ENCODE data around the gene SLC24A3.

Gene SLC24A3

GRCh38 chr20:19408971-19409370, 196.5 kb downstream of the SLC24A3 start:
- H3K36me3 Mint-ChIP-seq: no peaks in the 10 kb centered on the region
- no peak overlapping the region for H3K4me3 Mint-ChIP-seq
- H3K27ac Mint-ChIP-seq: no peak overlapping the region
- no peaks in the 10 kb centered on the region for H3K4me1 Mint-ChIP-seq (ENCODE audit: low read depth)
- H3K9me3 Mint-ChIP-seq (ENCODE audit: low read depth): no peaks in the 10 kb centered on the region
- peaks cover 1% of the 10 kb centered on the region for H3K27me3 Mint-ChIP-seq

- no peaks in the 10 kb centered on the region for H3K4me1 Mint-ChIP-seq (ENCODE audit: low read depth)
- H3K9me3 Mint-ChIP-seq (ENCODE audit: low read depth): no peaks in the 10 kb centered on the region
- no peaks in the 10 kb centered on the region for H3K36me3 Mint-ChIP-seq
- H3K27ac Mint-ChIP-seq: no peak overlapping the region
- H3K27me3 Mint-ChIP-seq: peaks cover 1% of the 10 kb centered on the region
- no peak overlapping the region for H3K4me3 Mint-ChIP-seq
Measured at GRCh38 chr20:19411811-19412210, 199.4 kb downstream of the SLC24A3 start.

- H3K4me1 Mint-ChIP-seq (ENCODE audit: low read depth): no peaks in the 10 kb centered on the region
- H3K9me3 Mint-ChIP-seq (ENCODE audit: low read depth): no peaks in the 10 kb centered on the region
- no peak overlapping the region for H3K4me3 Mint-ChIP-seq
- no peaks in the 10 kb centered on the region for H3K36me3 Mint-ChIP-seq
- peaks cover 1% of the 10 kb centered on the region for H3K27me3 Mint-ChIP-seq
- H3K27ac Mint-ChIP-seq: no peak overlapping the region
Measured at GRCh38 chr20:19412254-19412653, 199.8 kb downstream of the SLC24A3 start.

- no peaks in the 10 kb centered on the region for H3K4me1 Mint-ChIP-seq (ENCODE audit: low read depth)
- no peaks in the 10 kb centered on the region for H3K9me3 Mint-ChIP-seq (ENCODE audit: low read depth)
- no peak overlapping the region for H3K27ac Mint-ChIP-seq
- H3K27me3 Mint-ChIP-seq: no peaks in the 10 kb centered on the region
- H3K4me3 Mint-ChIP-seq: no peak overlapping the region
- no peaks in the 10 kb centered on the region for H3K36me3 Mint-ChIP-seq
Measured at GRCh38 chr20:19414600-19414999, 202.2 kb downstream of the SLC24A3 start.

GRCh38 chr20:19415786-19416185, 203.3 kb downstream of the SLC24A3 start:
- Mint-ChIP-seq H3K4me3 (no peak overlapping the region), H3K27ac (no peak overlapping the region), H3K36me3 (no peaks in the 10 kb centered on the region), H3K9me3 (ENCODE audit: low read depth) (no peaks in the 10 kb centered on the region), H3K27me3 (no peaks in the 10 kb centered on the region), H3K4me1 (ENCODE audit: low read depth) (no peaks in the 10 kb centered on the region)

- Mint-ChIP-seq H3K27me3 (peaks cover 2% of the 10 kb centered on the region), H3K4me3 (no peak overlapping the region), H3K9me3 (ENCODE audit: low read depth) (peaks cover 4% of the 10 kb centered on the region), H3K4me1 (ENCODE audit: low read depth) (no peaks in the 10 kb centered on the region), H3K36me3 (peaks cover 2% of the 10 kb centered on the region), H3K27ac (no peak overlapping the region)
Measured at GRCh38 chr20:19416627-19417026, 204.2 kb downstream of the SLC24A3 start.

- H3K4me3 Mint-ChIP-seq: no peak overlapping the region
- no peaks in the 10 kb centered on the region for H3K4me1 Mint-ChIP-seq (ENCODE audit: low read depth)
- peaks cover 2% of the 10 kb centered on the region for H3K36me3 Mint-ChIP-seq
- no peak overlapping the region for H3K27ac Mint-ChIP-seq
- H3K27me3 Mint-ChIP-seq: peaks cover 2% of the 10 kb centered on the region
- peaks cover 4% of the 10 kb centered on the region for H3K9me3 Mint-ChIP-seq (ENCODE audit: low read depth)
Measured at GRCh38 chr20:19419396-19419795, 207.0 kb downstream of the SLC24A3 start.

- Mint-ChIP-seq H3K27ac (no peak overlapping the region), H3K27me3 (peaks cover 2% of the 10 kb centered on the region), H3K4me1 (ENCODE audit: low read depth) (no peaks in the 10 kb centered on the region), H3K9me3 (ENCODE audit: low read depth) (peaks cover 4% of the 10 kb centered on the region), H3K4me3 (no peak overlapping the region), H3K36me3 (peaks cover 2% of the 10 kb centered on the region)
Measured at GRCh38 chr20:19423097-19423899, 210.9 kb downstream of the SLC24A3 start.

- peaks cover 2% of the 10 kb centered on the region for H3K36me3 Mint-ChIP-seq
- H3K27ac Mint-ChIP-seq: no peak overlapping the region
- H3K4me3 Mint-ChIP-seq: no peak overlapping the region
- H3K9me3 Mint-ChIP-seq (ENCODE audit: low read depth): peaks cover 4% of the 10 kb centered on the region
- H3K4me1 Mint-ChIP-seq (ENCODE audit: low read depth): no peaks in the 10 kb centered on the region
- peaks cover 2% of the 10 kb centered on the region for H3K27me3 Mint-ChIP-seq
Measured at GRCh38 chr20:19423900-19424620, 211.6 kb downstream of the SLC24A3 start.

GRCh38 chr20:19426356-19426755, 213.9 kb downstream of the SLC24A3 start:
- no peak overlapping the region for H3K4me3 Mint-ChIP-seq
- H3K4me1 Mint-ChIP-seq (ENCODE audit: low read depth): no peaks in the 10 kb centered on the region
- H3K36me3 Mint-ChIP-seq: peaks cover 1% of the 10 kb centered on the region
- H3K27ac Mint-ChIP-seq: no peak overlapping the region
- peaks cover 3% of the 10 kb centered on the region for H3K9me3 Mint-ChIP-seq (ENCODE audit: low read depth)
- peaks cover 1% of the 10 kb centered on the region for H3K27me3 Mint-ChIP-seq

- no peaks in the 10 kb centered on the region for H3K36me3 Mint-ChIP-seq
- H3K27ac Mint-ChIP-seq: no peak overlapping the region
- no peaks in the 10 kb centered on the region for H3K4me1 Mint-ChIP-seq (ENCODE audit: low read depth)
- H3K9me3 Mint-ChIP-seq (ENCODE audit: low read depth): no peaks in the 10 kb centered on the region
- H3K4me3 Mint-ChIP-seq: no peak overlapping the region
- H3K27me3 Mint-ChIP-seq: no peaks in the 10 kb centered on the region
Measured at GRCh38 chr20:19427480-19427879, 215.0 kb downstream of the SLC24A3 start.

GRCh38 chr20:19427913-19428312, 215.5 kb downstream of the SLC24A3 start:
- Mint-ChIP-seq H3K4me1 (ENCODE audit: low read depth) (no peaks in the 10 kb centered on the region), H3K27ac (no peak overlapping the region), H3K9me3 (ENCODE audit: low read depth) (no peaks in the 10 kb centered on the region), H3K36me3 (no peaks in the 10 kb centered on the region), H3K4me3 (no peak overlapping the region), H3K27me3 (no peaks in the 10 kb centered on the region)

GRCh38 chr20:19428324-19428723, 215.9 kb downstream of the SLC24A3 start:
- no peak overlapping the region for H3K27ac Mint-ChIP-seq
- H3K36me3 Mint-ChIP-seq: no peaks in the 10 kb centered on the region
- no peaks in the 10 kb centered on the region for H3K4me1 Mint-ChIP-seq (ENCODE audit: low read depth)
- no peak overlapping the region for H3K4me3 Mint-ChIP-seq
- no peaks in the 10 kb centered on the region for H3K27me3 Mint-ChIP-seq
- no peaks in the 10 kb centered on the region for H3K9me3 Mint-ChIP-seq (ENCODE audit: low read depth)

GRCh38 chr20:19429538-19429937, 217.1 kb downstream of the SLC24A3 start:
- no peak overlapping the region for H3K27ac Mint-ChIP-seq
- no peaks in the 10 kb centered on the region for H3K9me3 Mint-ChIP-seq (ENCODE audit: low read depth)
- no peaks in the 10 kb centered on the region for H3K36me3 Mint-ChIP-seq
- H3K4me1 Mint-ChIP-seq (ENCODE audit: low read depth): no peaks in the 10 kb centered on the region
- no peak overlapping the region for H3K4me3 Mint-ChIP-seq
- H3K27me3 Mint-ChIP-seq: no peaks in the 10 kb centered on the region

- Mint-ChIP-seq H3K9me3 (ENCODE audit: low read depth) (no peaks in the 10 kb centered on the region), H3K27me3 (no peaks in the 10 kb centered on the region), H3K36me3 (no peaks in the 10 kb centered on the region), H3K4me3 (no peak overlapping the region), H3K27ac (no peak overlapping the region), H3K4me1 (ENCODE audit: low read depth) (no peaks in the 10 kb centered on the region)
Measured at GRCh38 chr20:19430641-19431315, 218.3 kb downstream of the SLC24A3 start.

Data from activated naive CD8-positive, alpha-beta T cell (primary cell).